Gastroesophageal sphincter (tissue), 4 donors: ENCODE measurements around the gene TMX4. TPM values are rescaled to one million over a fixed set of nuclear protein-coding genes. Genes with fewer than 3 reads are reported as not detected.

Experiments
- ATAC-seq: fragments of 150-250 bp; one replicate; pipeline ENCODE4 v1.9.1; 2016; ENCODE audit warnings: mild to moderate bottlenecking, moderate library complexity
- H3K27ac ChIP-seq, 4 donors: fragments of 200-600 bp; sonication (generic) in 3 of 4; 1 replicate in 3 of 4; 2 replicates in 1 of 4; pipeline ENCODE4 v1.5.1; 2016 to 2019
- H3K27me3 ChIP-seq: fragments of 200-600 bp; sonication (generic); one replicate; pipeline ENCODE4 v1.5.1; 2019
- H3K36me3 ChIP-seq, 2 donors: fragments of 200-600 bp; sonication (generic); one replicate each; pipeline ENCODE4 v1.5.1; 2019; ENCODE audit warnings: control low read depth in 1 of 2
- H3K4me1 ChIP-seq, 3 donors: fragments of 200-600 bp; sonication (generic); 1 replicate in 2 of 3; 2 replicates in 1 of 3; pipeline ENCODE4 v1.5.1; 2016 to 2019; ENCODE audit warnings: control low read depth in 2 of 3
- H3K4me3 ChIP-seq, 2 donors: fragments of 200-600 bp; sonication (generic); one replicate each; pipeline ENCODE4 v1.5.1; 2019; ENCODE audit warnings: mild to moderate bottlenecking in 1 of 2, moderate library complexity in 1 of 2
- H3K9me3 ChIP-seq, 3 donors: fragments of 200-600 bp; sonication (generic); one replicate each; pipeline ENCODE4 v1.5.1; 2017 to 2019; ENCODE audit warnings: control low read depth in 2 of 3
- EP300 ChIP-seq: sonication (generic); formaldehyde crosslinking; IDR thresholded peaks from one replicate; pipeline ENCODE4 v1.6.1; 2017; ENCODE audit warnings: antibody characterized with exemption, mild to moderate bottlenecking
- POLR2A ChIP-seq, 2 donors: fragments of 450-650 bp; IDR thresholded peaks; one replicate each; pipeline ENCODE4 v1.6.1; 2017; ENCODE audit warnings: antibody characterized with exemption in 2 of 2, mild to moderate bottlenecking in 2 of 2, moderate library complexity in 1 of 2
- POLR2AphosphoS5 ChIP-seq: sonication (generic); formaldehyde crosslinking; IDR thresholded peaks from one replicate; pipeline ENCODE4 v1.6.1; 2017; ENCODE audit warnings: antibody characterized with exemption
- WGBS, 2 donors: methylation state at CpG; one replicate each; pipeline ENCODE4 v1.1.5; 2018; ENCODE audit warnings: low coverage in 1 of 2; 5-methylcytosine and 5-hydroxymethylcytosine counted together
- total RNA-seq, 4 donors: library from RNA; depleted of rRNA; stranded (reverse); fragments of >200 nt; gene quantifications; one replicate each; pipeline ENCODE4 v1.1.0, GENCODE V29; 2016
- TF ChIP-seq, protein P1 (sequence below), 4 experiments: fragments of 200-600 bp in 2 of 4; fragments of 450-650 bp in 2 of 4; sonication (generic) in 1 of 4; IDR thresholded peaks; one replicate each; pipeline ENCODE4 v1.5.1; 2017 to 2019; ENCODE audit warnings: antibody characterized with exemption in 4 of 4, mild to moderate bottlenecking in 2 of 4, moderate library complexity in 2 of 4

Gene TMX4
- total RNA-seq, 4 donors from 2014 or later, result 44.7 to 76.1 (median 61.2) TPM

DNA sequence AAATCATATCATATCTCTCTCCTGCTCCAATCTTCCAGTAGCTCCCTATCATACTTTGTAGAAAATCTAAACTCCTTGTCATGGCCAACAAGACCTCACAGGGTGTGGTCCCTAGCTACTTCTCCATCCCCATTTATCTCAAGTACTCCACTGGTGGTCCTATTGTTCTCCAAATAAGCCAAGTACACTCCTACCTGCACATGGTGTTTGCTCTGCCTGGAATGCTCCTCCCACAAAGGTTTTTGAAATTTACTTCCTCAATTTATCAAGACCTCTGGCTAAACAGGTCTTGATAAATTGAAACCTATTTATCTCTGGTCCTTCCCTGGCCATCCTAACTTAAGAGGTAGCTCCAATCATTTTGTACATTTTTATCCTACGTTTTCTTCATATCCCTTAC lies 12.1 kb downstream of the TMX4 start:
- 80 to 100% methylated on average over 1 of the region's 1 CpG for WGBS, 2 donors
- H3K27me3 ChIP-seq, result no peaks in the 10 kb centered on the region
- peaks cover 2 to 33% of the 10 kb centered on the region in 2 donors for H3K36me3 ChIP-seq
- H3K4me3 ChIP-seq, result no peak overlapping the region
- TF ChIP-seq POLR2A (IDR thresholded peaks at IDR 0.05) (no peak), POLR2AphosphoS5 (no peak), EP300 (no peak)
- TF ChIP-seq, protein P1, sequence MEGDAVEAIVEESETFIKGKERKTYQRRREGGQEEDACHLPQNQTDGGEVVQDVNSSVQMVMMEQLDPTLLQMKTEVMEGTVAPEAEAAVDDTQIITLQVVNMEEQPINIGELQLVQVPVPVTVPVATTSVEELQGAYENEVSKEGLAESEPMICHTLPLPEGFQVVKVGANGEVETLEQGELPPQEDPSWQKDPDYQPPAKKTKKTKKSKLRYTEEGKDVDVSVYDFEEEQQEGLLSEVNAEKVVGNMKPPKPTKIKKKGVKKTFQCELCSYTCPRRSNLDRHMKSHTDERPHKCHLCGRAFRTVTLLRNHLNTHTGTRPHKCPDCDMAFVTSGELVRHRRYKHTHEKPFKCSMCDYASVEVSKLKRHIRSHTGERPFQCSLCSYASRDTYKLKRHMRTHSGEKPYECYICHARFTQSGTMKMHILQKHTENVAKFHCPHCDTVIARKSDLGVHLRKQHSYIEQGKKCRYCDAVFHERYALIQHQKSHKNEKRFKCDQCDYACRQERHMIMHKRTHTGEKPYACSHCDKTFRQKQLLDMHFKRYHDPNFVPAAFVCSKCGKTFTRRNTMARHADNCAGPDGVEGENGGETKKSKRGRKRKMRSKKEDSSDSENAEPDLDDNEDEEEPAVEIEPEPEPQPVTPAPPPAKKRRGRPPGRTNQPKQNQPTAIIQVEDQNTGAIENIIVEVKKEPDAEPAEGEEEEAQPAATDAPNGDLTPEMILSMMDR (IDR thresholded peaks at IDR 0.05), result no peak
- no peak for ATAC-seq
- no peak overlapping the region for H3K27ac ChIP-seq
- no peaks in the 10 kb centered on the region for H3K9me3 ChIP-seq
- peaks cover 0 to 20% (median 0%) of the 10 kb centered on the region in 3 donors for H3K4me1 ChIP-seq

DNA sequence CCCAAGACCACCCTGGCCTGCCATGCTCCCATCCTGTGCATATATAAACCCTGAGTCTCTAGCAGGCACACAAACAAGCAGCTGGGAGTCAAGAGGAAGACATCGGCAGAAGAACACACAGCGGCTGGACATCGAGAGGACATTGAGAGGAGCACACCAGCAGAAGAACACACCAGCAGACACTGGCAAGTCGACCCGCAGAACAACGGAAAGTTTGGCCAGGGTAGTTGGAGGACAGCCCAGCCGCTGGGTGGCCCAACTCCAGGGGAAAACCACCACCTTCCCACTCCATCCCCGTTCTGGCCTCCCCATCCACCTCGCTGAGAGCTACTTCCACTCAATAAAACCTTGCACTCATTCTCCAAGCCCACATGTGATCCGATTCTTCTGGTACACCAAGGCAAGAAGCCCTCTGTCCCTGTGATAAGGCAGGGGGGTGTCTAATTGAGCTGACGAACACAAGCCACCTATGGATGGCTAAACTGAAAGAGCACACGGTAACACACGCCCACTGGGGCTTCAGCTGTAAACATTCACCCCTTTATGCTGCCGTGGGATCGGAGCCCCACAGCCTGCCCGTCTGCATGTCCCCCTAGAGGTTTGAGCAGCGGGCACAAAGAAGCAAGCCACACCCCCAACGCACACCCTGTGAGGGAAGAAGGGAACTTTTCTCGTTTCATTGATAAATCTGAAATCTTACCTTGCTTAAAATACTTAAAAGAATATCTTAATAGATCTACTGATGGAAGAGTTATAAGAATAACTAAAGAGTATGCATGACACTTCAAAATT lies 13.8 kb downstream of the TMX4 start:
- Histone ChIP-seq H3K27me3 (no peaks in the 10 kb centered on the region), H3K4me3 (no peak overlapping the region), H3K36me3 (peaks cover 2 to 38% of the 10 kb centered on the region in 2 donors), H3K27ac (no peak overlapping the region), H3K4me1 (peaks cover 0 to 10% (median 0%) of the 10 kb centered on the region in 3 donors), H3K9me3 (no peaks in the 10 kb centered on the region)
- WGBS, 2 donors, result 84 to 89% methylated on average over 5 to 6 of the region's 19 CpGs
- TF ChIP-seq POLR2A (IDR thresholded peaks at IDR 0.05), result no peak
- TF ChIP-seq EP300, result no peak
- no peak for TF ChIP-seq POLR2AphosphoS5
- TF ChIP-seq, protein P1 (IDR thresholded peaks at IDR 0.05), result no peak
- no peak for ATAC-seq

DNA sequence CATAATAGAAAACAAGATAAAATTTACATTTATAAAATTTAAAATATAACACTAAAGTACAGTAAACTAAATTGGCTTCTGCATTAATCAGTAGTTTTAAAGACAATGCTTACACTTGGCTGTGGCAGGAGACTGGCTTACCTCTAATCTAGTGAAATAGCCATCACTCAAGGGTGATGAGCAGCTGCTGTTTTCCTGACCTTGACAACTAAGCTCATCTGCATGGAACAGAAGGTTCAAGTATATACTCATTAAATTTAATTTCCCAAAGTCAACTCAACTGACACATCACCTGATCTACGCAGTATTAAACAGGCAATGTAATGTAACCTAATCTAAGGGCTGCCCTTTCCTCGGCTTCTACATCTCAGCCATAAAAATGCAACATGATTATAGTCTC lies 14.5 kb downstream of the TMX4 start:
- no peaks in the 10 kb centered on the region for H3K9me3 ChIP-seq
- no peak overlapping the region for H3K27ac ChIP-seq
- 100% methylated on average over 1 of the region's 2 CpGs; no CpG with 5 or more reads in 1 of the 2 donors for WGBS, 2 donors
- ATAC-seq, result no peak
- H3K4me1 ChIP-seq, result peaks cover 0 to 7% (median 0%) of the 10 kb centered on the region in 3 donors
- TF ChIP-seq POLR2A (IDR thresholded peaks at IDR 0.05), result no peak
- TF ChIP-seq, protein P1 (IDR thresholded peaks at IDR 0.05), result no peak
- no peak for TF ChIP-seq POLR2AphosphoS5
- TF ChIP-seq EP300, result no peak
- no peaks in the 10 kb centered on the region for H3K27me3 ChIP-seq
- no peak overlapping the region for H3K4me3 ChIP-seq
- peaks cover 2 to 45% of the 10 kb centered on the region in 2 donors for H3K36me3 ChIP-seq

GRCh38 chr20:8002056-8002455 lies 17.5 kb downstream of the TMX4 start:
- TF ChIP-seq, protein P1 (IDR thresholded peaks at IDR 0.05), result no peak
- no peak for TF ChIP-seq POLR2A (IDR thresholded peaks at IDR 0.05)
- TF ChIP-seq POLR2AphosphoS5, result no peak
- TF ChIP-seq EP300, result no peak
- WGBS, 2 donors, result 100% methylated on average over 1 of the region's 1 CpG

GRCh38 chr20:8000796-8001195 lies 18.8 kb downstream of the TMX4 start:
- Histone ChIP-seq H3K36me3 (peaks cover 6 to 69% of the 10 kb centered on the region in 2 donors), H3K27me3 (no peaks in the 10 kb centered on the region)

More at GRCh38 chr20:8002056-8002455, 17.5 kb downstream of the TMX4 start:
- Histone ChIP-seq H3K27me3 (no peaks in the 10 kb centered on the region), H3K4me3 (no peak overlapping the region), H3K4me1 (peaks cover 0 to 7% (median 0%) of the 10 kb centered on the region in 3 donors), H3K9me3 (no peaks in the 10 kb centered on the region), H3K27ac (no peak overlapping the region), H3K36me3 (peaks cover 3 to 59% of the 10 kb centered on the region in 2 donors)
- ATAC-seq, result no peak

More at GRCh38 chr20:8000796-8001195, 18.8 kb downstream of the TMX4 start:
- TF ChIP-seq POLR2AphosphoS5 (no peak), POLR2A (IDR thresholded peaks at IDR 0.05) (no peak), EP300 (no peak)
- TF ChIP-seq, protein P1 (IDR thresholded peaks at IDR 0.05), result no peak
- H3K4me3 ChIP-seq, result no peak overlapping the region
- no peak overlapping the region for H3K27ac ChIP-seq
- no peaks in the 10 kb centered on the region for H3K9me3 ChIP-seq
- H3K4me1 ChIP-seq, result peaks cover 0 to 7% (median 0%) of the 10 kb centered on the region in 3 donors
- ATAC-seq, result no peak
